GM18526 (cell line): ENCODE results near the gene MSI2.

Experiments
- POLR2A ChIP-seq: IDR thresholded peaks from 3 replicates; pipeline ENCODE4 v1.6.1; 2011; ENCODE audit not compliant: insufficient read length; ENCODE audit errors: extremely low read depth

The MSI2 gene

DNA sequence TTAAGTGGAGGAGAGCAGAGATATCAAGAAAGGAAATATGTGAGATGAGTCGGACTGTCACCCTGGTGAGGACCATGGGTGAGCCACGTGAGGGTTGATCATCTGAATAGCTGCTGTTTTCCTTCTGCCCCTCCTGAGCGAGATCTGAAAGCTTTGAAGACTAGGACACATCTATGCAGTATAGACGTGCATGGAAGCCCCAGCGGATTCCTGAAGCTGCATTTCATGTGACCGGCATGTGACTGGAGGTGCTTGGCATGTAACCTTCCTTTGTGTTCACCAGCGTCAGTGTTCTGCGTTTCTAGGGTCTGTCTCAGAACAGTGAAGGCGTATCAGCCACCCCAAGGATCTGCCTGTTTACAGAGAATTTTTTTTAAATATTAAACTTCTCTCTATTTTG, 75.1 kb downstream of the MSI2 start:
- no peak for TF ChIP-seq POLR2A

DNA sequence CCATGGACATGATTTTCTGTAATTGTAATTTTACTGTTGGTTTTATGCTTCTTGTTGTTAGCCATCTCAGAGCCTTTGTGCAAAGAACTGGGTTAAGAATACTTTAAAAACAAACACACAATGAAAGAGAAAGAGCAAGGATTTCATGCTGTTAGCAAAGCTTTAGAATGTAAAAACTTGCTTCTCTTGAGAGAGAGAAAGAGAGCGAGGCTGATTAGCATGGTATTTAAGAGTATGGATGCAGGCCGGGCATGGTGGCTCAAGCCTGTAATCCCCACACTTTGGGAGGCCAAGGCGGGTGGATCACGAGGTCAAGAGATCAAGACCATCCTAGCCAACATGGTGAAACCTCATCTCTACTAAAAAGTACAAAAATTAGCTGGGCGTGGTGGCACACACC, 76.2 kb downstream of the MSI2 start:
- TF ChIP-seq POLR2A: no peak

DNA sequence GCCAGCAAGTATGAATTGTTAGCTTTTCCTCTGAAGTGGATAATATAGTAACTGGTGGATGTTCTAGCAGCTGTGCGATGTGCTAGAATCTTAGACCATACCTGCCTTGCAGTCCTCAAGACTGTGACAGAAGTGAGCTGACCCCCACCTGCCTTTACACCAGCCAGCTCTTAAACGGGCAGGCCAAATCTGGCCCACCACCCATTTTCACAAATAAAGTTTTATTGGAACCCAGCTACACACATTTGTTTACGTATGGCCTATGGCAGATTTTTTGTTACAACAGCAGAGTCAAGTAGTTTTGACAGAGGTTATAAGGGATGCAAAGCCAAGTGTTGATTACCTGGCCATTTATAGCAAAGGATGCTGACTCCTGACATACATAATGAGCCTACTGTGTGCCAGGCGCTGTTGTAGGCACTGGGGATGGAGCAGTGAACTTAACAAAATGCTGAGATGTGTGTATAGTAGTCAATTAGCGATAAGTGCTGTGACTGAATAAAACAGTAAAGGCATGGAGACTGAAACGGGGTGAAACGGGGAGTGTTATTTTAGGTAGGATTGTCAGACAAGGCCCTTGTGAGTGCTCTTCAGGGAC, 79.0 kb downstream of the MSI2 start:
- TF ChIP-seq POLR2A: no peak

DNA sequence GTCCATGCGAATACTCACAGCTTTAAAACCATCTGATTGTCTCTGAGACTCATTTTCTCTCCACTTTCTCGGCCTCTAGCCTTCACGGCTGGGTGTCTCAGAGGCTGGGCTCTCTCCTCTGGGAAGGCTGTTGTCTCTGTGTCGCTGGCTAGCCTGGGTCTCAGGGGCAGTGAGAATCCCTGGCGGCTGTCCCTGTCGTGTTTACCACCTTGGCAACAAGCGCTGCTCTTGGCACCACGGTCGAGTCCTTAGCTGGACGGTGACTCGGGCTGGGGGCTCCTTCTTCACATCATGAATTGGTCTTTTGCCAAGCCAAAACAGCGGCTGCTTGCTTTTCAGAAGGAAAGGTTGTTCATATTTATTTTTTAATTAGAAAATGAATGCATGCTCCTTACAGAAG, 81.1 kb downstream of the MSI2 start:
- TF ChIP-seq POLR2A: no peak

DNA sequence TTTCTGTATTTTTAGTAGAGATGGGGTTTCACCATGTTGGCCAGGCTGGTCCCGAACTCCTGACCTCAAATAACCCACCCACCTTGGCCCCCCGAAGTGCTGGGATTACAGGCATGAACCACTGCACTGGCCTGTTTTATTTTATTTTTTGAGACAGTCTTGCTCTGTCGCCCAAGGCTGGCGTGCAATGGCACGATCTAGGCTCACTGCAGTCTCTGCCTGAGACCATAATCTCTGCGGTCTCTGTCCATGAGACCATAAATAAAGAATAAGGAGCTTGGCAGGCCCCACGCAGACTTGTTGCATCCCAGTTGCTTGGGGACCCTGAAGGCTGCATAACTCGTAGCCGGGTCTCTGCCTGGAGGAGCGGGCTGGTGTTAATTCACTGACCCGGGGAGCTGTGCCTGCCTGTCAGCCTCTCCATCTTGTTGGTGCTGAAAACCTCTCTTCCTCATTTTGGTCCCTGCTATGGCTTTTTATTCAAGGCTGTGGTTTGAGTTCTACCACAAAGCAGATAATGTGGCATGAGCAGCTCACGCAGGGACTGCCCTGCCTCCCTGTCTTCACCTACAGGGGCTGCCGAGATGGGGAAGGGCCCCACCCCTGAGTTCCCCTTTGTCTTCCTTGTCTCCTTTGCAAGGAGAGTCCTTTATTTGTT, 82.1 kb downstream of the MSI2 start:
- no peak for TF ChIP-seq POLR2A

DNA sequence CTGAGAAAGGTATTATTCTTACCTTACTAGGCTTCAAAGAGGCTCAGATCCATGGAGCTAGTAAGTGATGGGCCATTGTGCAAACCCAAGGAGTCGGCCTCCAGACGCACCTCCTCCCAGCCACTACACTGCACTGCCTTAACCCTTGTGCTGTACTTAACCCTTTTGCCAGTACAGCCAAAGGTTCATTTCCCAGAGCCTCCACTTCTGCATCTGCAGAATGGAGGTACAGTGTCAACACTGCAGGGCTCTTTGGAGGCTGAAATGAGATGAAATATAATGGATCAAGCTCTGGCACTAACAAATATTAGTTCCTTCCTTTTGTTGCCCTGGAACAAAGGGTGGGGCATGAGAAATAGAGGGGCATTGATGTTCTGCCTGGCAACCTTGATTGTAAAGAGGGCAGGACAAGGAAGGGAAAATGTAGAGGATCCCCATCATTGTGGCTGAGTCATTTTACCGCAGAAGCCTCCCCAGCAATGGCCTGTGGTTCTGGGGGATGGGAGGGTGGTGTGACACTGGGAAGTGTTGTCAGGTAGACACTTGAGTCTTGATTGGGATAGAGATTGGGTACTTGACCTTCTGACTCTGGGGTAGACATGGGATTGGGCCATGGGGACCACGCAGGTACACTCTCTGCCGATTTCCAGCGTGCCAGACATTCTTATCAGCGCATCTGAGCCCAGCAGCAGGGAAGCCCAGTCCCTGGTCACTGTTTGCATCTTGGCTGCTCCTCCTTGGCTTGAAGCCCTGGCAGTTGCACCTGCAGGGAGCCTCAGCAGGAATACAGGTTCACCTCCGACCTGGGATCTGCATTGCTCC, 84.0 kb downstream of the MSI2 start:
- TF ChIP-seq POLR2A: no peak

DNA sequence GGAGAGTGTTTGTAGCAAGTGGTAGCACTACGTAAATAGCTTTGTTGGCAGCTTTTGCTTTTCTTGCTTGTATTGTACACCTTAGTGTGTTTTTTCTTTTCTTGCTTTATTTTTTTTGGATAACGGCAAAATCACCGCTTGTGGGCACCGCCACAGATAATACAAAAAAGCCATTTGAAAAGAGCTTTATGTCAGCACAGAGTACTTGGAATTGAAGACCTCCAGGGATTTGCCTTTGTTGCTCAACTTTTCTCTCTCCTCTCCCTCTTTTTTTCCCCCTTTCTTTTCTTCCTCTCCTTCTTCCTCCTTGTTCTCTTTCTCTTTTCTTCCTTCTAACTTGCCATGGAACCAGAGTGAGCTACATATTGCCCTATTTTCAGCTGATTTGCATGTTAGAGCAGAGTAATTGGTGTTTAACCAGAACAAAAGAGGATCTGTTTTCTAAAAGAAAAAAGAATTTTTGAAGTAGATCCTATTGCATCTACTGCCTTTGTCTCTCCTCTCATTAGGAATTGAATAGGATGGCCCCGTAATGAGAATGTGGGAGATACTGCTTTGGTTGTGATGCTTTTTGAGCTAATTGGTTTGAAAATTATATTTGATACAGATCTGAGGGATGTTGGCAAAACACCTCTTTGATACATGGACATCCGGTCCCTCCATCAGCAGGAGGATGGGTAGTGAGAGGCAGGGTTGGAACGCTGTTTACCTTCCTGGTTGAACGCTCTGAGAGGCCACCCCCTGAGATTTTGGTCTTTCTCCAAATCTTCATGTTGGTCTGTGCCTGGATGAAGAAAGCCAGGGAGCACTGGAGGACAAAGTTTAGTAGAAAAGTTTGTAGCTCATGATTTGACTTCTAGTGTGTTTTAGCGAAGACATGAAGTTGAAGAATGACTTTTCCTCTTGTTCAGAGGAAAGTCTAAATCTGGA, 85.6 kb downstream of the MSI2 start:
- no peak for TF ChIP-seq POLR2A

DNA sequence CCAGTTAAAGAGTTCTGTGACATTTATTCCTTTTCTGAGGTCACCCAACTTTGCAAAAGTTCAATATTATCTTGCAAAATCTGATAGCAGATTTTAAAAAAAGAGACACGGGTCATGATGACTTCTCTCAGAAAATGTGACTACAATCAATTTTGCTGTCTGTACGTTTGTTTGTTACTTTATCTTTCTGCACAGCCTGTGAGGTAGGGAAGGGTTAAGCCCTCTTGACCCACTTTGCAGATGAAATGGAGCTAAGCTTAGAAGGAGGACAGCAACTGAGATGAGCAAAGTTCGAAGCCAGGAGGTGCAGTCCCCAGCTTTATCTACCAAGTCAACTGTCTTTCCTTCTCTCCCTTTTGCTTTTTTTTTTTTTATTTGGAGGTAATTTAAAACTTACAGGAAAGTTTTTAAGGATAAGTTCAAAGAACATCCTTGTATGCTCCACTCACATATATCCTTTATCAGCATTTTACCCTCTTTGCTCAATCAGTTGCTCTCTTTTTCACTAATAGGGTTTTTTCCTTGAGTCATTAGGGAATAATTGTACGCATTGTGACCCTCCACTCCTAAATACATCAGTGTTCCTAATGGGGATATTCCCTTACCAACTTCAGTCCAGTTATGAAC, 86.8 kb downstream of the MSI2 start:
- TF ChIP-seq POLR2A: no peak

DNA sequence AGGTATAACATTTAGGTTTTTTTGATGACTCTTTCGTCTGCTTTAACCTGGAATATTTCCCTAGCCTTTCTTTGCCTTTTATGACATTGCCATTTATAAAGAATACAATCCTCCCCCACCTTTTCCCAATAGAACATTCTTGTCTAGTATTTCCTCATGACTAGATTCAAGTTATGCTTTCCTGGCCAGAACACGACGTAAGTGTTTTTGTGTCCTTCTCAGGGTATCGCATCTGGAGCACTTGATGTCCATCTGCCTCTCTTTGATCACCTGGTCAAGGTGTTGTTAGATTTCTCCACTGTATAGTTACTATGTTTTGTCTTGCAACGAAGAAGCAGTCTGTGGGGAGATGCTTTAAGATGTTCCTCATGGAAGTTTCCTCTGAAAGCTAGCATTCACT, 87.4 kb downstream of the MSI2 start:
- TF ChIP-seq POLR2A: no peak

DNA sequence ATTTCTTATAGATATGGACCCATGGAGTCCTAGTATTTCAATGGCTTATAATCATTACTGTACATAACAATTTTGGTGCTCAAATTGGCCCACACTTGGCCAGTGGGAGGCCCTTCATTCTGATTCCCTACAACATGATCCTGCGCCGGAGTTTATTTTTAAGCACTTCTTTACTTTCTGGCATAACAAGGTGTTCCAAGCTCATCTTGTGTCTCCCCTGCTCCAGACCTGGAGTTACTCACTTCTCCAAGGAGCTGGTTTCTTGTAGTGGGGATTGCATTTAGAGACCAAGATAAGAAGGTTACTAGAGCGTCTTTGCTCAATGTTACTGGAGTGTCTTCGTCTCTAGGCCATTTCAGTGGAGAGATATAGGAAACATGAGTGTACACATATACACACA, 87.9 kb downstream of the MSI2 start:
- TF ChIP-seq POLR2A: no peak

DNA sequence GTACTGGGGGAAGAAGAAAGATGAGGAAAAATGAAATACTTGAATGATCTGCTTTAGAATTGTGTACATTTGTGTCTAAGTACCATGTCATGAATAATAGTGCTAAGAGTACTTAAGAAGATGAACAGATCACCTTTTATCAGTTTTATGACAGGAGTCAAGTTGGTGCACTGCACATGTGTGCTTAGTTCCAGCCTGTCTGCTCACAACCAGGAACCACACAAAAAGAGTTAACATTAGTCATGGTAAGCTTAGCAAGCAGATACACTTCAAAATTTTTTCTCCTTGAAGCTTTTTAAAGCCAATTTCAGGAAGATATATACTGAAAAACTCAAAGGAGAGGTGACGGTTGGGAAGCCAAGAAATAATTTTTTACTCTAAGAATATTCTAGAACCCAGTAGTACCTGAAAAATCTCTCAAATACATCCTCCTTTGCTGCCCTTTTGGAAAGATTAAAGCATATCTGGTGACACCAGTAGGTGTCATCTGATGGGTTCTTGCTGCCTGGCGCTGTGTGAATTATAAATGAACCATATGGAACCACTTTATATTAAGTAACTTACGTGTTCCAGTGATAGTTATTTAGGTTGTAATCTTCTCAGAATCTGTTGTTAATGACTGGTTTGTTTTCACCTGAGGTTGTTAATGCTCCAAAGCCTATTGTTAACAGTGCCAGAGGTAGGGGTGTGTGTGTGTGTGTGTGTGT, 93.4 kb downstream of the MSI2 start:
- no peak for TF ChIP-seq POLR2A

DNA sequence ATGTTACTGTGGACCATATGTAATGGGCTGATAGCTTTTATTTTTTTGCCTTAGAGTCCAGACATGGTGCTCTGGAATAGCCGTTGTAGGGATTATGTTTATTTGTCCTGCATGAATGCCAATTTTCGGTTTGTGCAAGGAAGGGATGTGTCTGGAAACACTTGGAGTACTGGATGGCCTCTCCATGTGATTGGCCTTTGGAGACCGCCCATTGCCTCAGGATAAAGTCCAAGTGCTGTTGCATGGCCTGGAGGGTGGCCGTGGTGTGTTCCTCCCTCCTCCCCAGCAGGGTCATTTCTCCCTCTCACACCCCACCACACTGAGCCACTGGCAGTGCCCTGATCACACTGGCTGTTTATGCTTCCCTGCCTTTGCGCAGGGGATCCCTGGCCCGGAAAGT, 93.9 kb downstream of the MSI2 start:
- no peak for TF ChIP-seq POLR2A

DNA sequence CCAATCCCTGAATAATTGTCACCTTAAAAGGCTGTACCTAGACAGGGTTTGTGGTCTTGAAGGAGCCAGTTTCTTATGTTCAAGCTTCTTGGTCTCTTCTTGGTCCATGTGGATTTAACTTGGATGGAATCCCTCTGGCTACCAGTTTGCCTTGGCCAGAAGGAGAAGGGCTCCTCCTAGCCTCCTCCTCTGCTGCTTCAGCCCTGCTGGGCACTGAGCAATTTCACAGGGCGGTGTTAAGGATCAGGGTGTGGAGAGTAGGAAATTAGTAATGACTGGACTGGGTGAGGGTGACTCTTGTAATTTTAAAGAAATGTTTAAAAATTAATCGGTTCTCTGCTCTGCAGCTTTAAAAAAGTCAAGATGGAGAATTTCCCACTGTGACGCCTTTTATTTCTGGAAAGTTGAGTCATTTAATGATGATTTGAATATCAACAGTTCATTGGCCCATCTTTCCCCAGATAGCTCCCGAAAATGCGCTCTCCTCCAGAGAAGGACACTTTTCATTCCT, 96.4 kb downstream of the MSI2 start:
- no peak for TF ChIP-seq POLR2A

DNA sequence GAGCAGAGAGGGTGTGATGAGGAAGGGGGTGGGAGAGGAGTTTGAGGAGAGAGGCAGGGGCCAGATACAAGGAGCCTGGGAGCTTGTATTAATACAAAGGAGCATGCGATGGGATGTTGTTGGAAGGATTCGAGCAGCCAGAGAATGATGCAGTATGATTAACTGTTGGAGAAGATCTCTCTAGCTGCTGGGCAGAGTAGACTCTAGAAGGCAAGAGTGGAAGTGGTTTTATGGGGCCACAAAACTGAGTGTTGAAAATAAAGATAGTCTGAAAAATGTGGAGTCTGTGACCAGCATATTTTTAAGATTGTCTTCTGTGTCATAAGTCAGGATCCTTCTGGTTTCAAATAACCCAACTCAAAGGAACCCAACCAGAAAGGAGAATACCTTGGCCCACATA, 98.3 kb downstream of the MSI2 start:
- no peak for TF ChIP-seq POLR2A

DNA sequence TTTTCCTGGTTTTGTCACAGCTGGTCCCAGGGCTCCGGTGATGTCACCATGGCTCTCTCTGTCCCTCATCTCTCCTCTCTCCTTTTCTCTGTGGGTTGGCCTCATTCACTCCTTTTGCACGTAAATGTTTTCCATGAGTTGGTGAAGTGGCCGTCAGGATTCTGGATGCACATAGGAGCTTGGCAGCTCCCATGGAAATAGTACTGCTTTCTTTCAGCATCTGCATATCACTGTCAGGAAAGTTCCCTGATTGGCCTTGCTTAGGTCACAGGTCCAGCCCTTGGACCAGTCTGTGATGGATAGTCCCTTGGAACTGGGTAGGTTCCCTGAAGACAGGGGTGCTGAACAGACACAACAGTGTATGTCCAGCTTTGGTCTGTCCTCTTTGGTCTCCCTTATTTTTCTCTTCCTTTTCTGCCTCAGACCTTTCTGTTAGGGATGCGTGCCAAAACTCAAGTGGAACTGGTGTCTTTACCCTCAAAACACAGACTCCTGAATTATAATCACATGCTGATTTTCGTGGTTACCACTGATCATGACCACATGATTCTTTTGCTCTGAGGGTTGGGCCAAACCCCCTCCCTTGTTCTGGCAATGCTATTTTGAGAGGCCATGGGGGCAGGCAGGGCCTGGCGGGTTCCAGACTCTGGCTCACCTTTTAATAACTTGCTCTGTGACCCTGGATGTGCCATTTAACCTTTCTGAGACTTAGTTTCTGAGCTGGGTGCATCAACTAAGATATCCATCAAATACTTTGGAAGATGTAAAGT, 99.0 kb downstream of the MSI2 start:
- no peak for TF ChIP-seq POLR2A
